Trophoblast cell (in vitro differentiated cells and primary cell): ENCODE measurements around the gene CPN2.

Experiments
- DNase-seq, 2 donors: peaks; one replicate each; pipeline ENCODE4 v3.0.0-alpha.2; 2016
- H2AFZ ChIP-seq: 2 replicates; pipeline ENCODE4 v1.6.1; 2013; ENCODE audit warnings: low read length, moderate library complexity, mild to moderate bottlenecking; ENCODE audit not compliant: insufficient read depth, poor library complexity
- H2AK5ac ChIP-seq: 2 replicates; pipeline ENCODE4 v1.6.1; 2013; ENCODE audit warnings: mild to moderate bottlenecking, low read length
- H2BK120ac ChIP-seq: 2 replicates; pipeline ENCODE4 v1.6.1; 2013; ENCODE audit warnings: low read length, mild to moderate bottlenecking, moderate library complexity; ENCODE audit not compliant: insufficient read depth, poor library complexity
- H2BK12ac ChIP-seq: 2 replicates; pipeline ENCODE4 v1.6.1; 2013; ENCODE audit warnings: mild to moderate bottlenecking, low read length, moderate library complexity
- H2BK5ac ChIP-seq: 2 replicates; pipeline ENCODE4 v1.6.1; 2013; ENCODE audit warnings: low read length, low read depth, moderate library complexity, mild to moderate bottlenecking; ENCODE audit not compliant: poor library complexity
- H3K14ac ChIP-seq: 2 replicates; pipeline ENCODE4 v1.6.1; 2013; ENCODE audit warnings: mild to moderate bottlenecking, low read length
- H3K18ac ChIP-seq: 2 replicates; pipeline ENCODE4 v1.6.1; 2013; ENCODE audit warnings: mild to moderate bottlenecking, low read length
- H3K23ac ChIP-seq: 2 replicates; pipeline ENCODE4 v1.6.1; 2013; ENCODE audit warnings: low read length
- H3K27ac ChIP-seq: 2 replicates; pipeline ENCODE4 v1.5.1; 2013; ENCODE audit warnings: low read depth, mild to moderate bottlenecking, inconsistent platforms, low read length, moderate library complexity
- H3K27me3 ChIP-seq: 2 replicates; pipeline ENCODE4 v1.6.1; 2013; ENCODE audit warnings: inconsistent platforms, mild to moderate bottlenecking, low read length, moderate library complexity; ENCODE audit not compliant: insufficient read depth
- H3K36me3 ChIP-seq, 2 experiments: 1 replicate in 1 of 2; 2 replicates in 1 of 2; pipeline ENCODE4 v1.6.1; 2013; ENCODE audit warnings: low read length in 2 of 2, mild to moderate bottlenecking in 2 of 2, moderate library complexity in 1 of 2; ENCODE audit not compliant: insufficient read depth in 2 of 2, control insufficient read depth in 1 of 2
- H3K4ac ChIP-seq: 2 replicates; pipeline ENCODE4 v1.6.1; 2013; ENCODE audit warnings: low read depth, mild to moderate bottlenecking, low read length, moderate library complexity
- H3K4me1 ChIP-seq, 2 experiments: 1 replicate in 1 of 2; 2 replicates in 1 of 2; pipeline ENCODE4 v1.6.1; 2013; ENCODE audit warnings: low read length in 2 of 2, mild to moderate bottlenecking in 2 of 2, moderate library complexity in 1 of 2; ENCODE audit not compliant: insufficient read depth in 2 of 2, control insufficient read depth in 1 of 2
- H3K4me2 ChIP-seq: 2 replicates; pipeline ENCODE4 v1.6.1; 2013; ENCODE audit warnings: inconsistent platforms, mild to moderate bottlenecking, low read length, moderate library complexity
- H3K4me3 ChIP-seq: 2 replicates; pipeline ENCODE4 v1.5.1; 2013; ENCODE audit warnings: mild to moderate bottlenecking, low read depth, low read length, inconsistent platforms
- H3K79me1 ChIP-seq: one replicate; pipeline ENCODE4 v1.6.1; 2013; ENCODE audit warnings: low read length
- H3K79me2 ChIP-seq: 2 replicates; pipeline ENCODE4 v1.6.1; 2013; ENCODE audit warnings: low read length, mild to moderate bottlenecking; ENCODE audit not compliant: control insufficient read depth, insufficient read depth, poor library complexity
- H3K9ac ChIP-seq: 2 replicates; pipeline ENCODE4 v1.6.1; 2013; ENCODE audit warnings: mild to moderate bottlenecking, low read length
- H3K9me3 ChIP-seq: 2 replicates; pipeline ENCODE4 v1.6.1; 2013; ENCODE audit warnings: low read depth, mild to moderate bottlenecking, control low read depth, inconsistent platforms, low read length; ENCODE audit not compliant: insufficient read depth
- H4K12ac ChIP-seq: 2 replicates; pipeline ENCODE4 v1.6.1; 2013; ENCODE audit warnings: low read depth, mild to moderate bottlenecking, low read length, moderate library complexity
- H4K8ac ChIP-seq: 2 replicates; pipeline ENCODE4 v1.6.1; 2013; ENCODE audit warnings: low read depth, mild to moderate bottlenecking, low read length, moderate library complexity
- H4K91ac ChIP-seq: one replicate; pipeline ENCODE4 v1.6.1; 2013; ENCODE audit warnings: low read depth, mild to moderate bottlenecking, low read length, moderate library complexity
- WGBS: extraction: QIAGEN DNeasy Blood & Tissue Kit; methylation state at CpG from one replicate; pipeline ENCODE4 v1.1.7; 2013; ENCODE audit warnings: missing lambda C conversion rate; ENCODE audit not compliant: insufficient read length, insufficient coverage; ENCODE audit errors: extremely low coverage; 5-methylcytosine and 5-hydroxymethylcytosine counted together

Gene CPN2

DNA sequence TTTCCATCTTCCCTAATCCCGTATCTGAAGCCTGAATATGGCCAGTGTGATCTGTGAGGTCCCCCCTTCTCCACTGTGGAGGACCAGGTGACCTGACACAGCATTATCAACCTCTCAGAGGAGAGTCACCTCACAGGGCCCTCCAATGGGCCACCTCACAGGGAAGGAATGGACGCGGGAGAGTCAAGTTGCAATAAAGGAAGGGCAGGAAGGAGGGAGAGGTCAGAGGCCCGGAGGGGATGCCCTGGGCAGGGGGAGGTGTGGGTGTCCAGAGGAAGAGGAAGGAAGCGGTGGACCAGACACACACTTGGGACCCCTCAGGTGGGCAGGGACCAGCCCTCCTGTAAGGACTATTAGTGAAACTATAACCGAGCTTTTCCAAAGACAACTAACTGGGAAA, 33.0 kb upstream of the CPN2 start:
- Histone ChIP-seq H3K9ac (no peak overlapping the region), H4K91ac (no peak overlapping the region), H2AK5ac (no peak overlapping the region), H3K27me3 (no peaks in the 10 kb centered on the region), H3K27ac (no peak overlapping the region), H3K4me3 (no peak overlapping the region), H4K12ac (no peak overlapping the region), H2BK12ac (no peak overlapping the region), H2AFZ (no peak overlapping the region), H3K36me3 (no peaks in the 10 kb centered on the region), H3K4ac (no peak overlapping the region), H3K18ac (no peak overlapping the region), H2BK120ac (no peak overlapping the region), H2BK5ac (no peak overlapping the region), H4K8ac (no peak overlapping the region), H3K79me2 (no peaks in the 10 kb centered on the region), H3K23ac (no peak overlapping the region), H3K9me3 (no peaks in the 10 kb centered on the region), H3K79me1 (no peaks in the 10 kb centered on the region), H3K4me1 (peaks cover 0 to 2% of the 10 kb centered on the region in 2 experiments), H3K14ac (no peak overlapping the region), H3K4me2 (no peak overlapping the region)
- DNase-seq: no peak
- WGBS: no CpG with 5 or more reads among the region's 6 CpGs

DNA sequence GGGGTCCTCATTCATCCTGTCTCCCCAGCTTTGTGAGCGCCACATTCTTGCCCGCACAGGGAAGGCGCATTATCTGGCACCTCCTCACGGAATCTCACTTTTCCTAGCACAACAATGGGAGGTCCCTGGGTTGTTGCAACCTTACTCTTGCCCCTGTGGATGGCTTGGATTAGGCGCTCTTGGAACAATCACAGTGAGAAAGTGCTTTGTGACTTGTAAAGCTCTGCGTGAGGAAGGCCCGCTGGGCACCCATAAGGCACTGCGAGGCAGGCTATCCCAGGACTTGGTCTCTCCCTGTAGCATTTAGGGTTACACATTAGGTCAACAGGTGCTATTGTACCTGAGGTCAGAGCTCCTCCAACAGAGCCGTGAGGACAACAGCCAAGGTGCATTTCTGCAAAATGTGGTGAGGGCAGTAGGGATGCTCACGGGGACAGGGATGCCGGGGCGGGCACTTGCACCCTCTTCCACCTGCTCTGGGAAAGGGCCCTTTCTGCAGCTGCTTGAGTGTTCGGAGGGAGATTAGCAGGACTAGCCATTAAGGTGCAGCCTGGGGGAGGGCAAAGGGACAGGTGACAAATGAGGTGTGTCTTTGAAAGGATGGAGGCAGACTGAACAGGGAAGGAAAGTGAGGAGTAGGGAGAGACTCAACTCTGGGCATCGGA, 32.3 kb upstream of the CPN2 start:
- no peak overlapping the region for H3K4me2 ChIP-seq
- H3K14ac ChIP-seq: no peak overlapping the region
- no peak for DNase-seq

DNA sequence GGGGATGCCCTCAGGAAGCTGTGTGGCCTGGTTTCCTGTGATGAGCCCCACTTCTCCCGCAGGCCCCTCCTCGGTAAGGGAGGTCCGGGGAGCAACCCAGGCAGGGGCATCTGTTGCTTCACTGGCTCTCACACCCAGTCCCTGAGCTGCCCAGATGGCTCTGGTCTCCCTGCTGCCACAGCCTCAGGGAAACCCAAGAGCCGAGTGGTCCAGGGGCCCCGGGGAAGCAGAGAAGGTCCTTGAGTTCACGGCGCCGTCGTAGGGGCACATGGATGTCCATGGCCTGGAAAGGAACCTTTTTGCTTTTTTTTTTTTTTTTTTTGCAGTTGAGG, 31.7 kb upstream of the CPN2 start:
- H4K91ac ChIP-seq: no peak overlapping the region
- H3K9ac ChIP-seq: no peak overlapping the region
- H3K4me3 ChIP-seq: no peak overlapping the region
- no peak overlapping the region for H3K4ac ChIP-seq
- no peak overlapping the region for H3K23ac ChIP-seq
- H2BK120ac ChIP-seq: no peak overlapping the region
- no peak overlapping the region for H4K8ac ChIP-seq
- H3K4me2 ChIP-seq: no peak overlapping the region
- H2AFZ ChIP-seq: no peak overlapping the region
- H3K14ac ChIP-seq: no peak overlapping the region
- H4K12ac ChIP-seq: no peak overlapping the region
- no peak overlapping the region for H2BK12ac ChIP-seq
- H3K9me3 ChIP-seq: no peaks in the 10 kb centered on the region
- H3K79me1 ChIP-seq: no peaks in the 10 kb centered on the region
- H3K36me3 ChIP-seq: no peaks in the 10 kb centered on the region
- no peak overlapping the region for H3K18ac ChIP-seq
- no peak overlapping the region for H2BK5ac ChIP-seq
- no peak overlapping the region for H2AK5ac ChIP-seq
- no peak overlapping the region for H3K27ac ChIP-seq
- WGBS: no CpG with 5 or more reads among the region's 9 CpGs
- peaks cover 0 to 2% of the 10 kb centered on the region in 2 experiments for H3K4me1 ChIP-seq
- H3K27me3 ChIP-seq: no peaks in the 10 kb centered on the region
- DNase-seq: no peak
- no peaks in the 10 kb centered on the region for H3K79me2 ChIP-seq

More for the DNA sequence above, 32.3 kb upstream of the CPN2 start:
- Histone ChIP-seq H4K91ac (no peak overlapping the region), H4K8ac (no peak overlapping the region), H2BK120ac (no peak overlapping the region), H3K23ac (no peak overlapping the region), H4K12ac (no peak overlapping the region), H3K36me3 (no peaks in the 10 kb centered on the region), H2BK5ac (no peak overlapping the region), H3K9me3 (no peaks in the 10 kb centered on the region), H2AK5ac (no peak overlapping the region), H3K27ac (no peak overlapping the region), H3K79me1 (no peaks in the 10 kb centered on the region), H3K9ac (no peak overlapping the region), H3K4ac (no peak overlapping the region), H3K4me1 (peaks cover 0 to 2% of the 10 kb centered on the region in 2 experiments), H2AFZ (no peak overlapping the region), H2BK12ac (no peak overlapping the region), H3K4me3 (no peak overlapping the region), H3K27me3 (no peaks in the 10 kb centered on the region), H3K79me2 (no peaks in the 10 kb centered on the region), H3K18ac (no peak overlapping the region)
- no CpG with 5 or more reads among the region's 14 CpGs for WGBS

- H3K14ac ChIP-seq: no peak overlapping the region
- H3K4ac ChIP-seq: no peak overlapping the region
- H2BK120ac ChIP-seq: no peak overlapping the region
- H4K91ac ChIP-seq: no peak overlapping the region
- H4K12ac ChIP-seq: no peak overlapping the region
- H2BK12ac ChIP-seq: no peak overlapping the region
- no peak for DNase-seq
- no peaks in the 10 kb centered on the region for H3K27me3 ChIP-seq
- no peaks in the 10 kb centered on the region for H3K79me1 ChIP-seq
- no CpG with 5 or more reads among the region's 20 CpGs for WGBS
- H3K4me3 ChIP-seq: no peak overlapping the region
- H4K8ac ChIP-seq: no peak overlapping the region
- H2AK5ac ChIP-seq: no peak overlapping the region
- no peak overlapping the region for H3K4me2 ChIP-seq
- H3K18ac ChIP-seq: no peak overlapping the region
- H3K4me1 ChIP-seq: peaks cover 0 to 2% of the 10 kb centered on the region in 2 experiments
- H3K23ac ChIP-seq: no peak overlapping the region
- H3K79me2 ChIP-seq: no peaks in the 10 kb centered on the region
- no peaks in the 10 kb centered on the region for H3K36me3 ChIP-seq
- H3K9me3 ChIP-seq: no peaks in the 10 kb centered on the region
- no peak overlapping the region for H2AFZ ChIP-seq
- no peak overlapping the region for H3K27ac ChIP-seq
- no peak overlapping the region for H2BK5ac ChIP-seq
- H3K9ac ChIP-seq: no peak overlapping the region
These were observed 31.2 kb upstream of the CPN2 start for GRCh38 chr3:194382196-194382891.
